HEK293 (cell line): ENCODE data around the gene BHLHA9.
"Not testable (repeated sequence)": the region's sequence is repeated elsewhere in the genome, so short reads cannot be mapped to it uniquely, and the experiment has no call there.

Experiments
- CTCF ChIA-PET: fragments of 350-600 bp; formaldehyde crosslinking; extraction: SDS; loops from one replicate; lab custom pipeline; 2021; ENCODE audit warnings: antibody characterized with exemption; lab: Yijun Ruan, JAX
- POLR2A ChIA-PET: fragments of 300-600 bp; formaldehyde crosslinking; extraction: SDS; loops from one replicate; lab custom pipeline; 2020; ENCODE audit warnings: antibody characterized with exemption, inconsistent platforms; lab: Yijun Ruan, JAX
- H3K27ac ChIP-seq: fragments of 200-500 bp; sonication (Bioruptor generic); 2 replicates; pipeline ENCODE4 v1.5.1; 2014; ENCODE audit warnings: low read depth, low read length, control low read depth, inconsistent platforms; ENCODE audit errors: extremely low read depth
- H3K36me3 ChIP-seq, 2 experiments: fragments of 200-500 bp in 1 of 2; sonication (Bioruptor generic) in 1 of 2; 1 replicate in 1 of 2; 2 replicates in 1 of 2; pipeline ENCODE4 v1.5.1; 2014 to 2017; ENCODE audit warnings: inconsistent platforms in 2 of 2, low read length in 2 of 2; ENCODE audit not compliant: control insufficient read depth in 2 of 2, insufficient read depth in 1 of 2
- H3K4me1 ChIP-seq: fragments of 200-500 bp; sonication (Bioruptor generic); 2 replicates; pipeline ENCODE4 v1.5.1; 2014; ENCODE audit warnings: mild to moderate bottlenecking, low read length, inconsistent platforms; ENCODE audit not compliant: control insufficient read depth, insufficient read depth
- H3K4me3 ChIP-seq: 2 replicates; pipeline ENCODE4 v1.5.1; 2011; ENCODE audit warnings: low read depth, mild to moderate bottlenecking, control low read depth, low read length, moderate library complexity
- H3K9me3 ChIP-seq: fragments of 200-500 bp; sonication (Bioruptor generic); 2 replicates; pipeline ENCODE4 v1.5.1; 2014; ENCODE audit warnings: low read depth, low read length, inconsistent platforms; ENCODE audit not compliant: control insufficient read depth, insufficient read depth
- BCL11A ChIP-seq: fragments of 450-650 bp; formaldehyde crosslinking; IDR thresholded peaks from 2 replicates; pipeline ENCODE4 v1.5.1; 2016; ENCODE audit warnings: low read depth, missing biosample characterization, missing genetic modification characterization
- FEZF1 ChIP-seq: fragments of 450-650 bp; formaldehyde crosslinking; IDR thresholded peaks from 2 replicates; pipeline ENCODE4 v1.5.1; 2016; ENCODE audit warnings: missing biosample characterization, missing genetic modification characterization
- INSM2 ChIP-seq: fragments of 450-650 bp; formaldehyde crosslinking; IDR thresholded peaks from 2 replicates; pipeline ENCODE4 v1.5.1; 2016; ENCODE audit warnings: missing biosample characterization, missing genetic modification characterization
- KLF1 ChIP-seq: fragments of 450-650 bp; formaldehyde crosslinking; IDR thresholded peaks from 2 replicates; pipeline ENCODE4 v1.5.1; 2016; ENCODE audit warnings: missing biosample characterization, missing genetic modification characterization
- KLF8 ChIP-seq: fragments of 450-650 bp; formaldehyde crosslinking; IDR thresholded peaks from 2 replicates; pipeline ENCODE4 v1.5.1; 2016; ENCODE audit warnings: missing biosample characterization, missing genetic modification characterization
- SETDB1 ChIP-seq: IDR thresholded peaks from one replicate; pipeline ENCODE4 v1.6.1; 2017; ENCODE audit warnings: mild to moderate bottlenecking, low read length, moderate library complexity, mixed read lengths; ENCODE audit not compliant: insufficient read length
- WT1 ChIP-seq: fragments of 450-650 bp; formaldehyde crosslinking; IDR thresholded peaks from 2 replicates; pipeline ENCODE4 v1.5.1; 2016; ENCODE audit warnings: missing biosample characterization, missing genetic modification characterization
- ZBTB20 ChIP-seq: fragments of 450-650 bp; formaldehyde crosslinking; IDR thresholded peaks from 2 replicates; pipeline ENCODE4 v1.5.1; 2016; ENCODE audit warnings: missing biosample characterization, missing genetic modification characterization
- ZFP69B ChIP-seq: fragments of 450-650 bp; formaldehyde crosslinking; IDR thresholded peaks from 2 replicates; pipeline ENCODE4 v1.5.1; 2016; ENCODE audit warnings: missing biosample characterization, missing genetic modification characterization
- ZNF10 ChIP-seq: fragments of 450-650 bp; formaldehyde crosslinking; IDR thresholded peaks from 2 replicates; pipeline ENCODE4 v1.5.1; 2017; ENCODE audit warnings: missing biosample characterization, missing genetic modification characterization
- ZNF366 ChIP-seq: fragments of 450-650 bp; formaldehyde crosslinking; conservative IDR thresholded peaks from 2 replicates; pipeline ENCODE4 v1.5.1; 2016; ENCODE audit warnings: missing biosample characterization, missing genetic modification characterization
- ZNF426 ChIP-seq: fragments of 450-650 bp; formaldehyde crosslinking; IDR thresholded peaks from 2 replicates; pipeline ENCODE4 v1.5.1; 2017; ENCODE audit warnings: missing biosample characterization, missing genetic modification characterization, mild to moderate bottlenecking, inconsistent platforms, moderate library complexity
- ZNF501 ChIP-seq: fragments of 450-650 bp; formaldehyde crosslinking; IDR thresholded peaks from 2 replicates; pipeline ENCODE4 v1.5.1; 2016; ENCODE audit warnings: missing biosample characterization, missing genetic modification characterization
- ZNF548 ChIP-seq: fragments of 450-650 bp; formaldehyde crosslinking; IDR thresholded peaks from 2 replicates; pipeline ENCODE4 v1.5.1; 2016; ENCODE audit warnings: missing biosample characterization, missing genetic modification characterization
- ZNF561 ChIP-seq: fragments of 450-650 bp; IDR thresholded peaks from 2 replicates; pipeline ENCODE4 v1.5.1; 2018; ENCODE audit warnings: missing biosample characterization, missing genetic modification characterization, borderline replicate concordance
- ZNF600 ChIP-seq: fragments of 450-650 bp; formaldehyde crosslinking; IDR thresholded peaks from 2 replicates; pipeline ENCODE4 v1.5.1; 2016; ENCODE audit warnings: missing biosample characterization, missing genetic modification characterization
- ZNF629 ChIP-seq: fragments of 450-650 bp; formaldehyde crosslinking; IDR thresholded peaks from 2 replicates; pipeline ENCODE4 v1.5.1; 2017; ENCODE audit warnings: missing biosample characterization, missing genetic modification characterization
- ZNF777 ChIP-seq: fragments of 450-650 bp; formaldehyde crosslinking; IDR thresholded peaks from 2 replicates; pipeline ENCODE4 v1.5.1; 2017; ENCODE audit warnings: missing biosample characterization, missing genetic modification characterization, borderline replicate concordance
- TF ChIP-seq, protein P1 (sequence below): fragments of 450-650 bp; formaldehyde crosslinking; IDR thresholded peaks from 2 replicates; pipeline ENCODE4 v1.5.1; 2016; ENCODE audit warnings: missing biosample characterization, missing genetic modification characterization
- TF ChIP-seq, protein P2 (sequence below): fragments of 450-650 bp; formaldehyde crosslinking; IDR thresholded peaks from 2 replicates; pipeline ENCODE4 v1.5.1; 2016; ENCODE audit warnings: missing biosample characterization, missing genetic modification characterization

BHLHA9 gene

GRCh38 chr17:1240426-1240825, 29.8 kb upstream of the BHLHA9 start:
- peak; percentile 56; the same call in 1 of the 2 replicates for TF ChIP-seq ZFP69B (tag by site-specific recombination)
- peak; percentile 82 for TF ChIP-seq KLF1 (tag by site-specific recombination)
- TF ChIP-seq, all 188 proteins: peak for 2; not testable (repeated sequence) for 186
- H3K9me3 ChIP-seq, H3K4me3 ChIP-seq, H3K27ac ChIP-seq, H3K36me3 ChIP-seq, H3K4me1 ChIP-seq, CTCF ChIA-PET: not testable (repeated sequence)
- POLR2A ChIA-PET: interaction anchor here (1.0 kb wide), 1 partner anchor 11 kb away, joined by 3 read pairs; no protein-coding TSS in a partner anchor

- H3K4me1 ChIP-seq: no peaks in the 10 kb centered on the region
- POLR2A ChIA-PET: no interaction called here
- TF ChIP-seq ZNF366 (tag by site-specific recombination) (0 out of 2 replicates have a peak, but pooled peaks have one; percentile 36), ZNF548 (no peak), WT1 (tag by site-specific recombination) (peak; percentile 28; the same call in 1 of the 2 replicates), ZNF10 (0 out of 2 replicates have a peak, but pooled peaks have one; percentile 32), KLF8 (peak; percentile 53; the same call in 1 of the 2 replicates), ZNF629 (peak; percentile 85), SETDB1 (no peak), ZNF600 (tag by site-specific recombination) (peak; percentile 65), ZNF777 (tag by site-specific recombination) (no peak), ZNF561 (tag by site-specific recombination) (no peak), FEZF1 (tag by site-specific recombination) (0 out of 2 replicates have a peak, but pooled peaks have one; percentile 27), ZNF426 (no peak), BCL11A (0 out of 2 replicates have a peak, but pooled peaks have one; percentile 8), ZNF501 (tag by site-specific recombination) (0 out of 2 replicates have a peak, but pooled peaks have one; percentile 41)
- TF ChIP-seq, protein P1, sequence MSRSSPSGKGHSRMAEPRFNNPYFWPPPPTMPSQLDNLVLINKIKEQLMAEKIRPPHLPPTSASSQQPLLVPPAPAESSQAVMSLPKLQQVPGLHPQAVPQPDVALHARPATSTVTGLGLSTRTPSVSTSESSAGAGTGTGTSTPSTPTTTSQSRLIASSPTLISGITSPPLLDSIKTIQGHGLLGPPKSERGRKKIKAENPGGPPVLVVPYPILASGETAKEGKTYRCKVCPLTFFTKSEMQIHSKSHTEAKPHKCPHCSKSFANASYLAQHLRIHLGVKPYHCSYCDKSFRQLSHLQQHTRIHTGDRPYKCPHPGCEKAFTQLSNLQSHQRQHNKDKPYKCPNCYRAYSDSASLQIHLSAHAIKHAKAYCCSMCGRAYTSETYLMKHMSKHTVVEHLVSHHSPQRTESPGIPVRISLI (tag by site-specific recombination): no peak
- TF ChIP-seq, protein P2, sequence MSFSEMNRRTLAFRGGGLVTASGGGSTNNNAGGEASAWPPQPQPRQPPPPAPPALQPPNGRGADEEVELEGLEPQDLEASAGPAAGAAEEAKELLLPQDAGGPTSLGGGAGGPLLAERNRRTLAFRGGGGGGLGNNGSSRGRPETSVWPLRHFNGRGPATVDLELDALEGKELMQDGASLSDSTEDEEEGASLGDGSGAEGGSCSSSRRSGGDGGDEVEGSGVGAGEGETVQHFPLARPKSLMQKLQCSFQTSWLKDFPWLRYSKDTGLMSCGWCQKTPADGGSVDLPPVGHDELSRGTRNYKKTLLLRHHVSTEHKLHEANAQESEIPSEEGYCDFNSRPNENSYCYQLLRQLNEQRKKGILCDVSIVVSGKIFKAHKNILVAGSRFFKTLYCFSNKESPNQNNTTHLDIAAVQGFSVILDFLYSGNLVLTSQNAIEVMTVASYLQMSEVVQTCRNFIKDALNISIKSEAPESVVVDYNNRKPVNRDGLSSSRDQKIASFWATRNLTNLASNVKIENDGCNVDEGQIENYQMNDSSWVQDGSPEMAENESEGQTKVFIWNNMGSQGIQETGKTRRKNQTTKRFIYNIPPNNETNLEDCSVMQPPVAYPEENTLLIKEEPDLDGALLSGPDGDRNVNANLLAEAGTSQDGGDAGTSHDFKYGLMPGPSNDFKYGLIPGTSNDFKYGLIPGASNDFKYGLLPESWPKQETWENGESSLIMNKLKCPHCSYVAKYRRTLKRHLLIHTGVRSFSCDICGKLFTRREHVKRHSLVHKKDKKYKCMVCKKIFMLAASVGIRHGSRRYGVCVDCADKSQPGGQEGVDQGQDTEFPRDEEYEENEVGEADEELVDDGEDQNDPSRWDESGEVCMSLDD: 0 out of 2 replicates have a peak, but pooled peaks have one; percentile 9
- no peak overlapping the region for H3K4me3 ChIP-seq
- H3K27ac ChIP-seq: no peak overlapping the region
- CTCF ChIA-PET: no interaction called here
- H3K9me3 ChIP-seq: no peaks in the 10 kb centered on the region; the same call in 1 of the 2 replicates
- no peaks in the 10 kb centered on the region for H3K36me3 ChIP-seq
These were observed 28.3 kb upstream of the BHLHA9 start for GRCh38 chr17:1241929-1242328.

DNA sequence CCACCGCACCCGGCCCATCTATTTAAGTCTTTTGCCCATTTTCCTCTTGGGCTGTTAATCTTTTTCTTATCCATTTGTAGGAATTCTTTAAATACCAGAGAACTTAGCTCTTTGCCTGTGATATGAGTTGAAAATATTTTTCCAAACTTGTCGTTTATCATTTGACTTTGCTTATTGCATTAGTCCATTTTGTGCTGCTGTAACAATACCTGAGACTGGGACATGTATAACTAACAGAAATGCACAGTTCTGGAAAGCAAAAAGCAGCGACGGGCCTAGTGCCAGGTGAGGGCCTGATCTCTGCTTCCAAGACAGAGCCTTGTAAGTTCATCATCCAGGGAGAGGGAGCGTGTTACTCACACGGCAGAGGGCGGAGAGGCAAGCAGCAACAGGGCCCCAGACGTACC, 25.6 kb upstream of the BHLHA9 start:
- TF ChIP-seq ZBTB20: peak; percentile 86
- no peak for TF ChIP-seq INSM2 (tag by site-specific recombination)
- H3K4me1 ChIP-seq: no peaks in the 10 kb centered on the region
- POLR2A ChIA-PET: interaction anchor here (0.7 kb wide), 1 partner anchor 88 kb away, joined by 3 read pairs; no protein-coding TSS in a partner anchor
- H3K27ac ChIP-seq: no peak overlapping the region
- CTCF ChIA-PET: interaction anchor here (1.0 kb wide), 1 partner anchor 88 kb away, joined by 3 read pairs; no protein-coding TSS in a partner anchor
- no peak overlapping the region for H3K4me3 ChIP-seq
- H3K9me3 ChIP-seq: no peaks in the 10 kb centered on the region
- no peaks in the 10 kb centered on the region for H3K36me3 ChIP-seq
